ENCODE data around the gene SLC27A5.
A peak's percentile ranks its signal among the peaks of the same experiment; 100 is the strongest.
"Not testable (repeated sequence)": the region's sequence is repeated elsewhere in the genome, so short reads cannot be mapped to it uniquely, and the experiment has no call there.

The SLC27A5 gene

DNA sequence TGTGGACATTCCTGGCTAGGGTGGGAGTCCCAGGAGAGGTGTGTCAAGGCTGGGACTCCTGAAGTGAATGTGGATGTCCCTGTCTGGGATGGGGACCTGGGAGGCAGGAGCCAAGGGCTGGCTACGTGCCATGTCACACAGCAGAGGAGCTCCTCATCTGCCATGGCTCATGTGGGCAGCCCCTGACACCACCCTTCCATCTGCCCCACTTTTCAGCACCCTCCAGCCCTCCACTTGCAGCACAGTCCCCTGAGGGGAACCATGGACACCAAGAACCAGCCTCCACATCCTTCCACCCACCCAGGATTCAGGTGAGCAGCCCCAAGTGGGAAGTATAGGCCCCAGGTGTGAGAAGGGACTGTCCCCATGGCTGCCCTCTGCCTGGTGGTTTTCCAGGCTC lies 33.9 kb downstream of the SLC27A5 start:
- Histone ChIP-seq H3K4me3 (ENCODE audit: low read length) (no peak overlapping the region), H3K27ac (ENCODE audit: low read length) (no peak overlapping the region), H3K4me1 (ENCODE audit: insufficient read depth, low read length) (peaks cover 2% of the 10 kb centered on the region; the same call in 1 of the 2 replicates), H3K27me3 (ENCODE audit: insufficient read depth, low read length) (peaks cover 9% of the 10 kb centered on the region; the same call in 1 of the 2 replicates), H3K9ac (ENCODE audit: low read depth, low read length) (no peak overlapping the region), H3K36me3 (ENCODE audit: insufficient read depth, low read depth, low read length) (peaks cover 5% of the 10 kb centered on the region), H3K9me3 (ENCODE audit: insufficient read depth, low read depth, low read length) (no peaks in the 10 kb centered on the region)

- Histone ChIP-seq H3K27ac (ENCODE audit: low read length) (no peak overlapping the region), H3K4me3 (ENCODE audit: low read length) (peak overlapping the region; percentile 86), H3K9ac (ENCODE audit: low read depth, low read length) (0 out of 2 replicates have a peak overlapping the region, but pooled peaks have one; percentile 89)
Measured at GRCh38 chr19:58477130-58477529, 34.7 kb downstream of the SLC27A5 start.

GRCh38 chr19:58476498-58477015 lies 35.2 kb downstream of the SLC27A5 start:
- Histone ChIP-seq H3K9me3 (ENCODE audit: insufficient read depth, low read depth, low read length) (no peaks in the 10 kb centered on the region), H3K4me3 (ENCODE audit: low read length) (peak overlapping the region; percentile 86), H3K9ac (ENCODE audit: low read depth, low read length) (peak overlapping the region; percentile 89), H3K36me3 (ENCODE audit: insufficient read depth, low read depth, low read length) (peaks cover 16% of the 10 kb centered on the region), H3K27ac (ENCODE audit: low read length) (no peak overlapping the region), H3K4me1 (ENCODE audit: insufficient read depth, low read length) (peaks cover 2% of the 10 kb centered on the region; the same call in 1 of the 2 replicates), H3K27me3 (ENCODE audit: insufficient read depth, low read length) (peaks cover 9% of the 10 kb centered on the region; the same call in 1 of the 2 replicates)

More at GRCh38 chr19:58477130-58477529, 34.7 kb downstream of the SLC27A5 start:
- peaks cover 12% of the 10 kb centered on the region for H3K36me3 ChIP-seq (ENCODE audit: insufficient read depth, low read depth, low read length)
- peaks cover 9% of the 10 kb centered on the region; the same call in 1 of the 2 replicates for H3K27me3 ChIP-seq (ENCODE audit: insufficient read depth, low read length)
- H3K9me3 ChIP-seq (ENCODE audit: insufficient read depth, low read depth, low read length), result no peaks in the 10 kb centered on the region
- peaks cover 2% of the 10 kb centered on the region; the same call in 1 of the 2 replicates for H3K4me1 ChIP-seq (ENCODE audit: insufficient read depth, low read length)

DNA sequence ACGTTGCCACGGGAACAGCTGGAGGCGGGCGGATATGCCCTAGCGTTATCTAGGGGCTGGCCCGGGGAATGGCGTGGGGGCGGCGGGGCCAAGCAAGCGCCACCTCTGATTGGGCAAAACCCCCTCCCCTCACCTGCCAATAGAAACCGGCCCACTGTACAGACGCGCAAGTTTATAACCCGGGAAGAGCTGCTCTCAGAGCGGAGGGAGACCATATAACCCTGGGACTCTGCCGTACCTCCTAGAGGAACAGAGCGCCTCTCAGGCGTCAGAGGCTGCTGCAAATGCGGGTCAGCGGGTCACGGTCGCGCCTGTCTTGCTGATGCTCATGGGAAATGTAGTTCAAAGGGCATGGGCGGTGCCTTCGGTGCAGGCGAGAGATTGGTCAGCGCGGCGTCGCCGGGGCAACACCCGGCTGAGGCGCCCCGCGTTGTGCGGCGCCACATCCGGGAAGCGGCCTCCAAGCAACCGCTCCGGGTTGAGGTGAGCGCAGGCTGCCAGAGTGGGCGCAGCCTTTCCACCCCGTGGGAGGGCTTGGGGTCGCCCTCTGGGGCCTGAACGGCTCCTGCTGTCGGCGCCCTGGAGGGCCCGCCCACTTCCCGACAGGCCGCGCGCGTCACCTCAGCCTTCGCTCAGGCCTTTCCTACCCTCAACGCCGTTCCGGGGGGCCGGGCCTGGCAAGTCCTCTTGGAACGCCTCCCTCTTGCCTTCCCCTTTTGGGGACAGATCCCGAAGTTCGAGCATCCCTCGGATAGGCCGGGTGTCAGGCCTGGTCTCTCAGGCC lies 35.9 kb downstream of the SLC27A5 start, which contains the start of gene ZNF446:
TSS of gene ZNF446 (plus strand) at position 639 of the 784 bp plus-strand sequence. CDS start 867 bp downstream, outside the sequence.
- Histone ChIP-seq H3K27ac (ENCODE audit: low read length) (peak within 1 kb of the TSS; percentile 35), H3K36me3 (ENCODE audit: insufficient read depth, low read depth, low read length) (peaks cover 13% of the 10 kb centered on the region), H3K9me3 (ENCODE audit: insufficient read depth, low read depth, low read length) (no peaks in the 10 kb centered on the region), H3K27me3 (ENCODE audit: insufficient read depth, low read length) (peaks cover 9% of the 10 kb centered on the region; the same call in 1 of the 2 replicates), H3K9ac (ENCODE audit: low read depth, low read length) (peak within 1 kb of the TSS; percentile 89), H3K4me1 (ENCODE audit: insufficient read depth, low read length) (peaks cover 2% of the 10 kb centered on the region; the same call in 1 of the 2 replicates), H3K4me3 (ENCODE audit: low read length) (peak within 1 kb of the TSS; percentile 86)

GRCh38 chr19:58474997-58475713 lies 36.6 kb downstream of the SLC27A5 start:
- H3K4me1 ChIP-seq (ENCODE audit: insufficient read depth, low read length), result peaks cover 2% of the 10 kb centered on the region; the same call in 1 of the 2 replicates
- peak overlapping the region; percentile 86 for H3K4me3 ChIP-seq (ENCODE audit: low read length)

DNA sequence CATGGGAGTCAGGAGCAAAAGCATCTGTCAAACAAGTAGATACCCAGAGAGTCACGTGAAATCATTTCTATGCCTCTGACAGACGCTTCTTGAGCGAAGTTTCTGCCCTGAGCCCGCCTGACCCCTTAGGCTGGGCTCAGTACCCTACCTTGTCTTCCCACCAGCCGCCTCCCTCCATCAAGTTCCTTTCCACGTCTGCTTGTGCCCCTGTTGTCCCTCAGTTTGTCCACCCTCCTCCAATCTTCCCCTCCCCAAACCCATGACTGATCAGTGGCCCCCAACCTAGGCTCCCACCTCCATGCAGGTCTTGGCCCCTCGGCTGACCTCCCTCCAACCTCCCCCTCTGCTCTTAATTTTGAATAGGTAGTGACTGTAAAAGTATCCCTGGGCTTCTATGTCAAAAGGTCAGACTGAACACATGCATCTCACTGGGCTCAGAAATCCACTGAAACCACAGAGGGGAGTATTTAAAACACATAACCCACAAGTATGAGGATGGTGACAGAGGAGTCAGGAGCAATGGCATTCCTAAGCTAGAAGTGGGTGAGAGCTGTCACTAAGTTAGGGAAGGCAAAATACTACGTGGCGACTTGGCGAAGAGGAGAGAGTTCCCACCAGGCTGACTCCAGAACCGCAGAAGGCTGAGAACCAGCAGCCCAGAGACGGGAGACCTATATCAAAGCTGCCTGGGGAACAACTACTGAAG lies 37.3 kb downstream of the SLC27A5 start:
- peaks cover 2% of the 10 kb centered on the region; the same call in 1 of the 2 replicates for H3K4me1 ChIP-seq (ENCODE audit: insufficient read depth, low read length)
- no peaks in the 10 kb centered on the region for H3K9me3 ChIP-seq (ENCODE audit: insufficient read depth, low read depth, low read length)
- peaks cover 9% of the 10 kb centered on the region; the same call in 1 of the 2 replicates for H3K27me3 ChIP-seq (ENCODE audit: insufficient read depth, low read length)
- peaks cover 17% of the 10 kb centered on the region for H3K36me3 ChIP-seq (ENCODE audit: insufficient read depth, low read depth, low read length)
- H3K27ac ChIP-seq (ENCODE audit: low read length), result no peak overlapping the region
- H3K9ac ChIP-seq (ENCODE audit: low read depth, low read length), result no peak overlapping the region; the same call in 1 of the 2 replicates
- H3K4me3 ChIP-seq (ENCODE audit: low read length), result no peak overlapping the region

More at GRCh38 chr19:58474997-58475713, 36.6 kb downstream of the SLC27A5 start:
- Histone ChIP-seq H3K9ac (ENCODE audit: low read depth, low read length) (peak overlapping the region; percentile 89; the same call in 1 of the 2 replicates), H3K36me3 (ENCODE audit: insufficient read depth, low read depth, low read length) (peaks cover 17% of the 10 kb centered on the region), H3K27me3 (ENCODE audit: insufficient read depth, low read length) (peaks cover 9% of the 10 kb centered on the region; the same call in 1 of the 2 replicates), H3K27ac (ENCODE audit: low read length) (no peak overlapping the region), H3K9me3 (ENCODE audit: insufficient read depth, low read depth, low read length) (no peaks in the 10 kb centered on the region)

DNA sequence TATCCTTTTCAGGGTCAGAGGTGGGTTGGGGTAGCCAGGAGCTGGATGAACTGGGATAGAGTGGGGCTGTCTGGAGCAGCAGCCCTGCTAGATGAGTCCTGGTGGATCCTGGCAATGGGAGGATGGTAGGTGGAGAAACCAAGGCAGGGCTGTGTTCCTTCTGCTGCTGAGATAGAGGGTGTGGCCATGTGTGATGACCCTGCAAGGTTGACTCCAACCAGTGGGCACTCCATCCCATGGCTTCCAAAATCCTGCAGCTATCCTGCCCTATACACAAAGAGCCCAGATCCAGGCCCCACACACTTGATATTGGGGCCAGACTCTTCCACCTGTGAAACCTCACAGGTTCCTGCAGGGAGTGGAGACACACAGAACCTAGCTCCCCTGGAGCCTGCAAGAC lies 38.0 kb downstream of the SLC27A5 start:
- Histone ChIP-seq H3K27me3 (ENCODE audit: insufficient read depth, low read length) (peaks cover 9% of the 10 kb centered on the region; the same call in 1 of the 2 replicates), H3K27ac (ENCODE audit: low read length) (no peak overlapping the region), H3K4me3 (ENCODE audit: low read length) (no peak overlapping the region), H3K36me3 (ENCODE audit: insufficient read depth, low read depth, low read length) (peaks cover 17% of the 10 kb centered on the region), H3K9ac (ENCODE audit: low read depth, low read length) (no peak overlapping the region), H3K4me1 (ENCODE audit: insufficient read depth, low read length) (peaks cover 2% of the 10 kb centered on the region; the same call in 1 of the 2 replicates), H3K9me3 (ENCODE audit: insufficient read depth, low read depth, low read length) (no peaks in the 10 kb centered on the region)

DNA sequence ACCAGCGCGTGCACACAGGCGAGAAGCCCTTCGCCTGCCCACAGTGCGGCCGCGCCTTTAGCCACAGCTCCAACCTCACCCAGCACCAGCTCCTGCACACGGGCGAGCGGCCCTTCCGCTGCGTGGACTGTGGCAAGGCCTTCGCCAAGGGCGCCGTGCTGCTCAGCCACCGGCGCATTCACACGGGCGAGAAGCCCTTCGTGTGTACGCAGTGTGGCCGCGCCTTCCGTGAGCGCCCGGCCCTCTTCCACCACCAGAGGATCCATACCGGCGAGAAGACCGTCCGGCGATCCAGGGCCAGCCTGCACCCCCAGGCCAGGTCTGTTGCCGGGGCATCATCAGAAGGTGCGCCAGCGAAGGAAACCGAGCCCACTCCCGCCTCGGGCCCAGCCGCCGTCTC lies 40.1 kb downstream of the SLC27A5 start:
- Histone ChIP-seq H3K4me1 (ENCODE audit: insufficient read depth, low read length) (no peaks in the 10 kb centered on the region; the same call in 1 of the 2 replicates), H3K36me3 (ENCODE audit: insufficient read depth, low read depth, low read length) (peaks cover 17% of the 10 kb centered on the region), H3K4me3 (ENCODE audit: low read length) (no peak overlapping the region), H3K27me3 (ENCODE audit: insufficient read depth, low read length) (no peaks in the 10 kb centered on the region; the same call in 1 of the 2 replicates), H3K27ac (ENCODE audit: low read length) (no peak overlapping the region), H3K9ac (ENCODE audit: low read depth, low read length) (no peak overlapping the region), H3K9me3 (ENCODE audit: insufficient read depth, low read depth, low read length) (no peaks in the 10 kb centered on the region)

GRCh38 chr19:58470837-58471543 lies 40.8 kb downstream of the SLC27A5 start:
- H3K4me3 ChIP-seq (ENCODE audit: low read length); H3K4me1 ChIP-seq (ENCODE audit: insufficient read depth, low read length); H3K27me3 ChIP-seq (ENCODE audit: insufficient read depth, low read length); H3K9me3 ChIP-seq (ENCODE audit: insufficient read depth, low read depth, low read length); H3K9ac ChIP-seq (ENCODE audit: low read depth, low read length); H3K27ac ChIP-seq (ENCODE audit: low read length): not testable (repeated sequence)
- peaks cover 17% of the 10 kb centered on the region for H3K36me3 ChIP-seq (ENCODE audit: insufficient read depth, low read depth, low read length)

DNA sequence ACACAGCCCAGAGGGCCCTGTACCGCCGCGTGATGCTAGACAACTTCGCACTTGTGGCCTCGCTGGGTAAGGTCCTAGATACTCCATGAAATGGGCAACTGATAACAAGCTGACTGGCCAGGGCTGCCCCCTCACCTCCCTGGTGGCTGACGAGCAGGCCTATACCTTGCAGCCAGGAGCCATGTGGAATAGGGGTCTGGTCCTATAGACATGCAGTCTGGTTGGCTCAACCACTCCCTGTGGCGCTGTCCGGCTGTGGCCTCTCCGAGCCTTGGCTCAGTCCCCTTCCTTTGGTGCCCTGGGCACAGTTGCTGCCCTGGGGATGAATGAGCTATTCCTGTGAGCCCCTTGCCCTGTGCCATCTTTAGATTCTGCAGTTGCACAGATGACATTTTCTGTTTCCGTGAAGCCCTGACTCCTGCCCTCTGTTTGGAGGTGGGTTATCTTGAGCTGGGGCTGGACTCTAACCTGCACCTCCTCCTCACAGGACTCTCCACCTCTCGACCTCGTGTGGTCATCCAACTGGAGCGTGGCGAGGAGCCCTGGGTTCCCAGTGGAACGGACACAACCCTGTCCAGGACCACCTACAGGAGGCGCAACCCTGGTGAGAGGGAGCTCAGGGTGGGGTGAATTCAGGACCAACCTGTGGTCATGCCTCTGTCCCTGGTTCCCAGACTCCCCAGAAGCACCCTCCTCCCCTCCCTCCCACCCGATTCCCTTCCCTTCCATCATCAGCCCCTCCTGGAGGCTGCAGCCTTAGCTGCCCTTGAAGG lies 42.4 kb downstream of the SLC27A5 start:
- H3K4me1 ChIP-seq (ENCODE audit: insufficient read depth, low read length), result no peaks in the 10 kb centered on the region
- H3K9me3 ChIP-seq (ENCODE audit: insufficient read depth, low read depth, low read length), result no peaks in the 10 kb centered on the region
- no peak overlapping the region for H3K27ac ChIP-seq (ENCODE audit: low read length)
- H3K4me3 ChIP-seq (ENCODE audit: low read length), result no peak overlapping the region
- H3K9ac ChIP-seq (ENCODE audit: low read depth, low read length), result no peak overlapping the region
- peaks cover 17% of the 10 kb centered on the region for H3K36me3 ChIP-seq (ENCODE audit: insufficient read depth, low read depth, low read length)
- peaks cover 11% of the 10 kb centered on the region for H3K27me3 ChIP-seq (ENCODE audit: insufficient read depth, low read length)

Measured in iPS-20b (cell line).